GM23248 (cell line): Measurements from ENCODE around the gene MRPL38. TPM values are rescaled to one million over a fixed set of nuclear protein-coding genes. Genes with fewer than 3 reads are reported as not detected.
A peak's percentile ranks its signal among the peaks of the same experiment; 100 is the strongest.

Source experiments
- DNase-seq: peaks from one replicate; pipeline ENCODE4 v3.0.0-alpha.2; 2015
- H2AFZ ChIP-seq: fragments of 200-600 bp; sonication (generic); 2 replicates; pipeline ENCODE4 v1.6.1; 2016; ENCODE audit warnings: antibody characterized with exemption
- H3F3A ChIP-seq: fragments of 200-600 bp; sonication (generic); 2 replicates; pipeline ENCODE4 v1.6.1; 2016; ENCODE audit warnings: mild to moderate bottlenecking, antibody characterized with exemption, mixed run types; ENCODE audit not compliant: insufficient read depth
- H3K27ac ChIP-seq: fragments of 200-600 bp; sonication (generic); 2 replicates; pipeline ENCODE4 v1.5.1; 2016; ENCODE audit warnings: mild to moderate bottlenecking
- H3K27me3 ChIP-seq: fragments of 200-600 bp; sonication (generic); replicated peaks from 2 replicates; pipeline ENCODE4 v1.6.1; 2016; ENCODE audit warnings: mild to moderate bottlenecking; ENCODE audit not compliant: insufficient read depth
- H3K36me3 ChIP-seq: fragments of 200-600 bp; sonication (generic); 2 replicates; pipeline ENCODE4 v1.6.1; 2016; ENCODE audit warnings: low read depth, mild to moderate bottlenecking
- H3K4me1 ChIP-seq: fragments of 200-600 bp; sonication (generic); 2 replicates; pipeline ENCODE4 v1.6.1; 2016; ENCODE audit warnings: mild to moderate bottlenecking; ENCODE audit not compliant: insufficient read depth
- H3K4me2 ChIP-seq: fragments of 200-600 bp; sonication (generic); one replicate; pipeline ENCODE4 v1.6.1; 2016; ENCODE audit warnings: mild to moderate bottlenecking; ENCODE audit not compliant: unreplicated experiment
- H3K4me3 ChIP-seq: fragments of 200-600 bp; sonication (generic); 2 replicates; pipeline ENCODE4 v1.5.1; 2016; ENCODE audit warnings: mild to moderate bottlenecking
- H3K79me2 ChIP-seq: fragments of 200-600 bp; sonication (generic); 2 replicates; pipeline ENCODE4 v1.6.1; 2016; ENCODE audit warnings: mild to moderate bottlenecking; ENCODE audit not compliant: insufficient read depth
- H3K9ac ChIP-seq: fragments of 200-600 bp; sonication (generic); 2 replicates; pipeline ENCODE4 v1.6.1; 2016; ENCODE audit warnings: mild to moderate bottlenecking
- H3K9me2 ChIP-seq: fragments of 200-600 bp; sonication (generic); 2 replicates; pipeline ENCODE4 v1.6.1; 2016; ENCODE audit warnings: mixed run types, mild to moderate bottlenecking, moderate library complexity; ENCODE audit not compliant: insufficient read depth
- H3K9me3 ChIP-seq: fragments of 200-600 bp; sonication (generic); one replicate; pipeline ENCODE4 v1.6.1; 2017; ENCODE audit warnings: low read depth
- H4K20me1 ChIP-seq: fragments of 200-600 bp; sonication (generic); 2 replicates; pipeline ENCODE4 v1.6.0; 2016; ENCODE audit not compliant: insufficient read depth
- EZH2 ChIP-seq: fragments of 200-600 bp; sonication (generic); IDR thresholded peaks from 2 replicates; pipeline ENCODE4 v1.6.1; 2018; ENCODE audit warnings: antibody characterized with exemption, mild to moderate bottlenecking; ENCODE audit not compliant: insufficient read depth, poor library complexity, severe bottlenecking
- EZH2phosphoT487 ChIP-seq: fragments of 200-600 bp; sonication (generic); IDR thresholded peaks from 2 replicates; pipeline ENCODE4 v1.6.1; 2018; ENCODE audit warnings: antibody characterized with exemption, moderate library complexity, mild to moderate bottlenecking, low read depth; ENCODE audit not compliant: insufficient read depth
- WGBS, 2 experiments: methylation state at CpG; one replicate each; pipeline ENCODE4 v1.1.6; 2015 to 2017; ENCODE audit warnings: low lambda C conversion rate in 2 of 2, low coverage in 1 of 2; ENCODE audit errors: missing lambda C conversion rate in 2 of 2; 5-methylcytosine and 5-hydroxymethylcytosine counted together
- in situ Hi-C: fragments of 300-500 bp; cut with MboI; formaldehyde crosslinking; loops from 2 replicates; pipeline ENCODE4 v1.15.0; 2020
- polyA plus RNA-seq: library from polyadenylated mRNA; unstranded; fragments of >200 nt; fragmentation: Nextera tagmentation; extraction: Ambion mirVana; gene quantifications from 2 replicates; pipeline ENCODE4 v1.2.1, GENCODE V29; 2016
- total RNA-seq: library from RNA; depleted of rRNA; stranded (reverse); fragments of >200 nt; shearing (Covaris generic); gene quantifications from 2 replicates; pipeline ENCODE4 v1.2.3, GENCODE V29; 2014

Gene MRPL38
- total and polyA plus RNA-seq, 2 experiments from 2014 or later = 18.8 to 51.9 TPM

- Histone ChIP-seq H3K9ac (peak overlapping the region; percentile 75), H3K27ac (peak overlapping the region; percentile 41), H3K4me3 (peak overlapping the region; percentile 63), H3K4me1 (peaks cover 24% of the 10 kb centered on the region), H2AFZ (peak overlapping the region; percentile 67), H3K9me3 (no peaks in the 10 kb centered on the region), H3F3A (0 out of 2 replicates have a peak, but pooled peaks cover 11% of the 10 kb centered on the region), H3K27me3 (peaks cover 12% of the 10 kb centered on the region), H4K20me1 (no peaks in the 10 kb centered on the region), H3K9me2 (no peaks in the 10 kb centered on the region), H3K4me2 (peak overlapping the region; percentile 62), H3K36me3 (no peaks in the 10 kb centered on the region), H3K79me2 (no peaks in the 10 kb centered on the region)
- 1% methylated on average over 40 to 51 of the region's 56 CpGs for WGBS, 2 experiments
- peak; percentile 91 for DNase-seq
- in situ Hi-C loops = no loop called here
- TF ChIP-seq EZH2 (no peak), EZH2phosphoT487 (no peak)
Observed at GRCh38 chr17:75877752-75878173, 26.9 kb downstream of the MRPL38 start.

- Histone ChIP-seq H4K20me1 (no peaks in the 10 kb centered on the region), H3K4me3 (peak overlapping the region; percentile 63), H3K27me3 (peaks cover 12% of the 10 kb centered on the region), H3K27ac (peak overlapping the region; percentile 41), H3K79me2 (no peaks in the 10 kb centered on the region), H2AFZ (peak overlapping the region; percentile 67), H3K4me1 (peaks cover 30% of the 10 kb centered on the region), H3K9me2 (no peaks in the 10 kb centered on the region), H3K4me2 (peak overlapping the region; percentile 62), H3F3A (peaks cover 11% of the 10 kb centered on the region; the same call in 1 of the 2 replicates), H3K36me3 (no peaks in the 10 kb centered on the region), H3K9ac (peak overlapping the region; percentile 75), H3K9me3 (no peaks in the 10 kb centered on the region)
- in situ Hi-C loops = no loop called here
- TF ChIP-seq EZH2 = no peak
- TF ChIP-seq EZH2phosphoT487 = no peak
- peak; percentile 94 for DNase-seq
- 2% methylated on average over 31 to 41 of the region's 41 CpGs for WGBS, 2 experiments
Observed at GRCh38 chr17:75876938-75877751, 27.5 kb downstream of the MRPL38 start.

GRCh38 chr17:75876190-75876937 is 28.3 kb downstream of the MRPL38 start:
- no peak for TF ChIP-seq EZH2
- no peak for TF ChIP-seq EZH2phosphoT487
- H3K4me2 ChIP-seq = peak overlapping the region; percentile 62
- H3K9me3 ChIP-seq = no peaks in the 10 kb centered on the region
- H3K27ac ChIP-seq = peak overlapping the region; percentile 41
- H3K79me2 ChIP-seq = no peaks in the 10 kb centered on the region
- no peak overlapping the region for H2AFZ ChIP-seq
- WGBS, 2 experiments = 41 to 43% methylated on average over 25 to 26 of the region's 26 CpGs
- H3F3A ChIP-seq = peaks cover 11% of the 10 kb centered on the region; the same call in 1 of the 2 replicates
- in situ Hi-C loops = no loop called here
- peaks cover 30% of the 10 kb centered on the region for H3K4me1 ChIP-seq
- no peaks in the 10 kb centered on the region for H3K9me2 ChIP-seq
- peaks cover 12% of the 10 kb centered on the region for H3K27me3 ChIP-seq
- H3K4me3 ChIP-seq = peak overlapping the region; percentile 63; the same call in 1 of the 2 replicates
- peak overlapping the region; percentile 75 for H3K9ac ChIP-seq
- no peaks in the 10 kb centered on the region for H4K20me1 ChIP-seq
- peak; percentile 33 for DNase-seq
- H3K36me3 ChIP-seq = no peaks in the 10 kb centered on the region

GRCh38 chr17:75875940-75876189 is 28.8 kb downstream of the MRPL38 start:
- Histone ChIP-seq H3K79me2 (no peaks in the 10 kb centered on the region), H3K27ac (no peak overlapping the region), H3K4me1 (peaks cover 30% of the 10 kb centered on the region), H4K20me1 (no peaks in the 10 kb centered on the region), H3K4me3 (no peak overlapping the region), H3K27me3 (peaks cover 12% of the 10 kb centered on the region), H3K4me2 (no peak overlapping the region), H3F3A (peaks cover 11% of the 10 kb centered on the region; the same call in 1 of the 2 replicates), H3K9me2 (no peaks in the 10 kb centered on the region), H3K9ac (no peak overlapping the region), H3K36me3 (no peaks in the 10 kb centered on the region), H2AFZ (no peak overlapping the region), H3K9me3 (no peaks in the 10 kb centered on the region)
- DNase-seq = no peak
- WGBS, 2 experiments = 38 to 50% methylated on average over 5 of the region's 5 CpGs
- in situ Hi-C loops = no loop called here
- TF ChIP-seq EZH2 (no peak), EZH2phosphoT487 (no peak)
